Erythroblast (primary cell): ENCODE results near the gene XRCC5.

Source experiments
- DNase-seq, 2 experiments: peaks; one replicate each; lab custom pipeline; 2025; lab: John Stamatoyannopoulos, UW
- GATA1 ChIP-seq: IDR thresholded peaks from 2 replicates; pipeline ENCODE4 v1.6.1; 2011; ENCODE audit warnings: low read depth, mild to moderate bottlenecking, control low read depth, low read length, moderate library complexity
- POLR2A ChIP-seq: IDR thresholded peaks from 2 replicates; pipeline ENCODE4 v1.6.1; 2011; ENCODE audit warnings: mild to moderate bottlenecking, low read length

The XRCC5 gene

GRCh38 chr2:216144372-216144771 is 35.2 kb downstream of the XRCC5 start:
- DNase-seq = no peak

GRCh38 chr2:216144857-216145256 is 35.7 kb downstream of the XRCC5 start:
- no peak for DNase-seq
- TF ChIP-seq GATA1 (no peak), POLR2A (no peak)

More at GRCh38 chr2:216144372-216144771, 35.2 kb downstream of the XRCC5 start:
- TF ChIP-seq POLR2A (no peak), GATA1 (no peak)

GRCh38 chr2:216146573-216146972 is 37.4 kb downstream of the XRCC5 start:
- no peak for TF ChIP-seq POLR2A
- TF ChIP-seq GATA1 = no peak
- no peak for DNase-seq

GRCh38 chr2:216147172-216148131 is 38.3 kb downstream of the XRCC5 start:
- TF ChIP-seq GATA1 (no peak), POLR2A (no peak)
- DNase-seq = no peak

- TF ChIP-seq POLR2A = no peak
- no peak for DNase-seq
These were observed 39.8 kb downstream of the XRCC5 start for GRCh38 chr2:216148983-216149382.

- DNase-seq = no peak
- TF ChIP-seq GATA1 (no peak), POLR2A (no peak)
These were observed 40.6 kb downstream of the XRCC5 start for GRCh38 chr2:216149741-216150140.

GRCh38 chr2:216151313-216152025 is 42.3 kb downstream of the XRCC5 start:
- DNase-seq = peak in 1 of 2 experiments; percentile 32
- TF ChIP-seq GATA1 = no peak
- TF ChIP-seq POLR2A = no peak

- peak in 1 of 2 experiments; percentile 38 for DNase-seq
- no peak for TF ChIP-seq GATA1
- no peak for TF ChIP-seq POLR2A
These were observed 46.8 kb downstream of the XRCC5 start for GRCh38 chr2:216155954-216156353.

- no peak for TF ChIP-seq POLR2A
- TF ChIP-seq GATA1 = no peak
- DNase-seq = no peak
These were observed 47.7 kb downstream of the XRCC5 start for GRCh38 chr2:216156822-216157221.

GRCh38 chr2:216159144-216159543 is 50.0 kb downstream of the XRCC5 start:
- TF ChIP-seq GATA1 (no peak), POLR2A (no peak)
- no peak for DNase-seq

- no peak for TF ChIP-seq GATA1
- no peak for TF ChIP-seq POLR2A
- no peak for DNase-seq
These were observed 50.5 kb downstream of the XRCC5 start for GRCh38 chr2:216159646-216160045.

- DNase-seq = no peak
- TF ChIP-seq POLR2A = no peak
- TF ChIP-seq GATA1 = no peak
These were observed 51.6 kb downstream of the XRCC5 start for GRCh38 chr2:216160786-216161185.

- DNase-seq = no peak
- TF ChIP-seq POLR2A = no peak
- no peak for TF ChIP-seq GATA1
These were observed 52.8 kb downstream of the XRCC5 start for GRCh38 chr2:216161967-216162366.

GRCh38 chr2:216163518-216163917 is 54.4 kb downstream of the XRCC5 start:
- TF ChIP-seq POLR2A = no peak
- no peak for TF ChIP-seq GATA1
- no peak for DNase-seq
